ENCODE results near the gene HLX. TPM values are rescaled to one million over a fixed set of nuclear protein-coding genes. Genes with fewer than 3 reads are reported as not detected.

HLX gene
- total RNA-seq, 1 experiment from 2014 or later, result 1.8 TPM

- no peak overlapping the region for H3K4me2 ChIP-seq (ENCODE audit: low read length)
- ATAC-seq (no peak), DNase-seq (ENCODE audit: low read depth, low spot score) (no peak)
- no peak overlapping the region for H3K27ac ChIP-seq (ENCODE audit: low read depth, low read length)
- H2AFZ ChIP-seq (ENCODE audit: low read depth, low read length, poor library complexity, severe bottlenecking), result no peak overlapping the region
- CTCF ChIA-PET, result no interaction called here
- no TSS peak for BruUV-seq (replicated peaks)
- H3K9me2 ChIP-seq (ENCODE audit: insufficient read depth), result no peaks in the 10 kb centered on the region
- no peak overlapping the region for H3K4me3 ChIP-seq (replicated peaks in 1 of 2; ENCODE audit: low read depth in 1 of 2, low read length in 2 of 2)
- H3K9me3 ChIP-seq (ENCODE audit: control insufficient read depth in 1 of 2, insufficient read depth in 1 of 2, low read depth in 1 of 2, low read length in 2 of 2), result no peaks in the 10 kb centered on the region
- POLR2A ChIA-PET, result no interaction called here
- intact Hi-C loops (cut with micrococcal nuclease), result loop anchor here (10.0 kb wide), 1 partner anchor 528 kb away; no protein-coding TSS in a partner anchor
- no peaks in the 10 kb centered on the region for H3K36me3 ChIP-seq (ENCODE audit: control insufficient read depth in 1 of 2, insufficient read depth in 2 of 2, low read length in 2 of 2)
- no peak overlapping the region for H3K9ac ChIP-seq (ENCODE audit: low read length)
- TF ChIP-seq POLR2A (IDR thresholded peaks at IDR 0.05; ENCODE audit: borderline replicate concordance, extremely low read depth, insufficient read depth, insufficient read length), result no peak
- H3K27me3 ChIP-seq (ENCODE audit: insufficient read depth, low read length), result peaks cover 4% of the 10 kb centered on the region; the same call in 1 of the 2 replicates
- RAD21 ChIA-PET (ENCODE audit: low non-redundant PET in 1 of 2, low total read pairs in 2 of 2, uncharacterized antibody in 2 of 2, unreplicated experiment in 2 of 2), result no interaction called here
- no peaks in the 10 kb centered on the region for H3K4me1 ChIP-seq (ENCODE audit: control insufficient read depth in 1 of 2, insufficient read depth in 2 of 2, low read length in 2 of 2)
- no peaks in the 10 kb centered on the region for H3K79me2 ChIP-seq (ENCODE audit: insufficient read depth, low read length)
- no peaks in the 10 kb centered on the region for H4K20me1 ChIP-seq (ENCODE audit: insufficient read depth)
Measured at GRCh38 chr1:220906561-220907334, 27.5 kb downstream of the HLX start.

- no peaks in the 10 kb centered on the region for H3K9me2 ChIP-seq (ENCODE audit: insufficient read depth)
- no peaks in the 10 kb centered on the region for H3K36me3 ChIP-seq (ENCODE audit: control insufficient read depth in 1 of 2, insufficient read depth in 2 of 2, low read length in 2 of 2)
- no peak overlapping the region for H3K4me2 ChIP-seq (ENCODE audit: low read length)
- ChIA-PET CTCF (interaction anchor here (1.0 to 1.9 kb wide), 5 partner anchors 10 to 527 kb away, joined by 3 to 16 read pairs (median 5); no protein-coding TSS in a partner anchor), RAD21 (ENCODE audit: low non-redundant PET in 1 of 2, low total read pairs in 2 of 2, uncharacterized antibody in 2 of 2, unreplicated experiment in 2 of 2) (no interaction called here), POLR2A (no interaction called here)
- no peaks in the 10 kb centered on the region for H3K9me3 ChIP-seq (ENCODE audit: control insufficient read depth in 1 of 2, insufficient read depth in 1 of 2, low read depth in 1 of 2, low read length in 2 of 2)
- peaks cover 4% of the 10 kb centered on the region; the same call in 1 of the 2 replicates for H3K27me3 ChIP-seq (ENCODE audit: insufficient read depth, low read length)
- no peak overlapping the region for H3K27ac ChIP-seq (ENCODE audit: low read depth, low read length)
- no peaks in the 10 kb centered on the region for H3K79me2 ChIP-seq (ENCODE audit: insufficient read depth, low read length)
- no peak overlapping the region for H3K4me3 ChIP-seq (replicated peaks in 1 of 2; ENCODE audit: low read depth in 1 of 2, low read length in 2 of 2)
- BruUV-seq (replicated peaks), result no TSS peak
- ATAC-seq (no peak), DNase-seq (ENCODE audit: low read depth, low spot score) (peak; percentile 1)
- no peak for TF ChIP-seq ZFX (IDR thresholded peaks at IDR 0.05)
- peak; percentile 45 to 53 (median 50); a peak in 5 of 6 replicates for TF ChIP-seq CTCF (IDR thresholded peaks at IDR 0.05 in 2 of 3, conservative IDR thresholded peaks at IDR 0.05 in 1 of 3; ENCODE audit: borderline replicate concordance in 1 of 3, insufficient read depth in 1 of 3, low read depth in 2 of 3, low read length in 2 of 3)
- no peak for TF ChIP-seq EZH2phosphoT487 (IDR thresholded peaks at IDR 0.05; ENCODE audit: borderline replicate concordance)
- no peak for TF ChIP-seq REST (IDR thresholded peaks at IDR 0.05; ENCODE audit: low read depth)
- TF ChIP-seq EGR1 (IDR thresholded peaks at IDR 0.05; ENCODE audit: low read depth), result no peak
- no peak for TF ChIP-seq SRF (IDR thresholded peaks at IDR 0.05; ENCODE audit: low read depth)
- no peak for TF ChIP-seq ZNF274 (IDR thresholded peaks at IDR 0.05; ENCODE audit: low read depth, low read length)
- TF ChIP-seq SIN3A (IDR thresholded peaks at IDR 0.05; ENCODE audit: low read depth), result no peak
- peak; percentile 61 for TF ChIP-seq RAD21 (IDR thresholded peaks at IDR 0.05; ENCODE audit: low read depth)
- no peak for TF ChIP-seq POLR2A (IDR thresholded peaks at IDR 0.05; ENCODE audit: borderline replicate concordance, extremely low read depth, insufficient read depth, insufficient read length)
- no peak for TF ChIP-seq FOSL1 (IDR thresholded peaks at IDR 0.05; ENCODE audit: low read depth)
- intact Hi-C loops (cut with micrococcal nuclease), result loop anchor here (2.0 to 10.0 kb wide), 2 partner anchors 294 to 526 kb away; no protein-coding TSS in a partner anchor
- H3K9ac ChIP-seq (ENCODE audit: low read length), result no peak overlapping the region
- H4K20me1 ChIP-seq (ENCODE audit: insufficient read depth), result no peaks in the 10 kb centered on the region
- H2AFZ ChIP-seq (ENCODE audit: low read depth, low read length, poor library complexity, severe bottlenecking), result no peak overlapping the region
- no peaks in the 10 kb centered on the region for H3K4me1 ChIP-seq (ENCODE audit: control insufficient read depth in 1 of 2, insufficient read depth in 2 of 2, low read length in 2 of 2)
Measured at GRCh38 chr1:220908757-220909156, 29.5 kb downstream of the HLX start.

Measured in HCT116 (cell line).